ENCODE measurements around the gene FTCDNL1.
A peak's percentile ranks its signal among the peaks of the same experiment; 100 is the strongest.

FTCDNL1 gene

GRCh38 chr2:199850718-199851500 lies at the start of gene FTCDNL1:
FTCDNL1 (minus strand) TSS chr2:199851192; CDS start chr2:199848962, 2,230 bp downstream.
- peak in 1 of 2 experiments; percentile 17 for DNase-seq

GRCh38 chr2:199896617-199897016 lies 45.6 kb upstream of the FTCDNL1 start:
- no peak for DNase-seq

GRCh38 chr2:199895406-199895805 lies 44.4 kb upstream of the FTCDNL1 start:
- no peak for DNase-seq

- no peak for DNase-seq
These were observed 32.7 kb upstream of the FTCDNL1 start for GRCh38 chr2:199883474-199884212.

GRCh38 chr2:199882667-199883066 lies 31.7 kb upstream of the FTCDNL1 start:
- DNase-seq = no peak

- DNase-seq = no peak
These were observed 24.4 kb upstream of the FTCDNL1 start for GRCh38 chr2:199875400-199875799.

GRCh38 chr2:199874209-199874608 lies 23.2 kb upstream of the FTCDNL1 start:
- DNase-seq = no peak

GRCh38 chr2:199870581-199870980 lies 19.6 kb upstream of the FTCDNL1 start:
- DNase-seq = no peak

GRCh38 chr2:199869653-199870052 lies 18.7 kb upstream of the FTCDNL1 start:
- no peak for DNase-seq

GRCh38 chr2:199869227-199869541 lies 18.2 kb upstream of the FTCDNL1 start:
- DNase-seq = no peak

GRCh38 chr2:199868431-199869226 lies 17.6 kb upstream of the FTCDNL1 start:
- no peak for DNase-seq

- DNase-seq = no peak
These were observed 14.9 kb upstream of the FTCDNL1 start for GRCh38 chr2:199865905-199866304.

GRCh38 chr2:199862788-199863187 lies 11.8 kb upstream of the FTCDNL1 start:
- DNase-seq = no peak

GRCh38 chr2:199861132-199861774 lies 10.3 kb upstream of the FTCDNL1 start:
- DNase-seq = no peak

GRCh38 chr2:199855812-199856211 lies 4.8 kb upstream of the FTCDNL1 start:
- DNase-seq = no peak

- no peak for DNase-seq
These were observed 891 bp upstream of the FTCDNL1 start for GRCh38 chr2:199851883-199852282.

- no peak for DNase-seq
These were observed 464 bp upstream of the FTCDNL1 start for GRCh38 chr2:199851501-199851810.

GRCh38 chr2:199850218-199850717 lies 724 bp downstream of the FTCDNL1 start:
- DNase-seq = no peak

- DNase-seq = no peak
These were observed 2.4 kb downstream of the FTCDNL1 start for GRCh38 chr2:199848389-199849130.

- no peak for DNase-seq
These were observed 3.7 kb downstream of the FTCDNL1 start for GRCh38 chr2:199847181-199847864.

- DNase-seq = no peak
These were observed 8.2 kb downstream of the FTCDNL1 start for GRCh38 chr2:199842631-199843395.

Measured in NCI-H187 (cell line).